ENCODE data around the gene THBS2. TPM values are rescaled to one million over a fixed set of nuclear protein-coding genes. Genes with fewer than 3 reads are reported as not detected.

THBS2 gene
- polyA plus RNA-seq, 1 experiment, result 857 TPM

GRCh38 chr6:169169375-169169774 is 84.3 kb downstream of the THBS2 start:
- H3K36me3 ChIP-seq (ENCODE audit: control insufficient read depth, insufficient read depth, low read length), result peaks cover 14% of the 10 kb centered on the region
- H3K4me3 ChIP-seq (ENCODE audit: low read depth, low read length), result no peak overlapping the region
- TF ChIP-seq, protein P1, sequence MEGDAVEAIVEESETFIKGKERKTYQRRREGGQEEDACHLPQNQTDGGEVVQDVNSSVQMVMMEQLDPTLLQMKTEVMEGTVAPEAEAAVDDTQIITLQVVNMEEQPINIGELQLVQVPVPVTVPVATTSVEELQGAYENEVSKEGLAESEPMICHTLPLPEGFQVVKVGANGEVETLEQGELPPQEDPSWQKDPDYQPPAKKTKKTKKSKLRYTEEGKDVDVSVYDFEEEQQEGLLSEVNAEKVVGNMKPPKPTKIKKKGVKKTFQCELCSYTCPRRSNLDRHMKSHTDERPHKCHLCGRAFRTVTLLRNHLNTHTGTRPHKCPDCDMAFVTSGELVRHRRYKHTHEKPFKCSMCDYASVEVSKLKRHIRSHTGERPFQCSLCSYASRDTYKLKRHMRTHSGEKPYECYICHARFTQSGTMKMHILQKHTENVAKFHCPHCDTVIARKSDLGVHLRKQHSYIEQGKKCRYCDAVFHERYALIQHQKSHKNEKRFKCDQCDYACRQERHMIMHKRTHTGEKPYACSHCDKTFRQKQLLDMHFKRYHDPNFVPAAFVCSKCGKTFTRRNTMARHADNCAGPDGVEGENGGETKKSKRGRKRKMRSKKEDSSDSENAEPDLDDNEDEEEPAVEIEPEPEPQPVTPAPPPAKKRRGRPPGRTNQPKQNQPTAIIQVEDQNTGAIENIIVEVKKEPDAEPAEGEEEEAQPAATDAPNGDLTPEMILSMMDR (IDR thresholded peaks at IDR 0.05; ENCODE audit: insufficient read depth, low read depth, low read length), result no peak
- H3K27me3 ChIP-seq (ENCODE audit: control insufficient read depth, insufficient read depth, low read length), result no peaks in the 10 kb centered on the region
- POLR2A ChIA-PET, result no interaction called here
- DNase-seq (ENCODE audit: low read depth), result no peak
- CTCF ChIA-PET, result interaction anchor here (0.9 to 1.3 kb wide), 2 partner anchors 17 to 96 kb away, joined by 3 to 4 read pairs; no protein-coding TSS in a partner anchor

DNA sequence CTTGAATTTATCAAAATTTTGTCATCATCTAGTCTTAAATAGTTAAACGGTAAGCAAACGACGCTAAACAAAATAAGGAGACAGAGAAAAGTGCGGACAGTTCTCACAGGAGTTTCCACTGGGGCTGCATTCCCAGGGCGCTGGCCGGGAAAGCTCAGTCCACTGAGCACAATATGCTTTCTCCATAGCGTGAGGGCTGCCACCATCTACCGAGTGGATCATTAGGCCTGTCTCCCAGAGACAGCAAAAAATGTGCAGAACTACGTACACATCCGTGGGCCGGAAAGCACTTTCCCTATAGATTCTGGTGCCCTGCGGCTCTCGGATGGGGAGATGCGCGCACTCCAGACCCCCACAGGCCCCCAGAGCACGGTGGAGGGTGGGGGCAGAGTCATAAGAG is 84.9 kb downstream of the THBS2 start:
- ChIA-PET POLR2A (no interaction called here), CTCF (interaction anchor here (0.9 to 1.3 kb wide), 3 partner anchors 18 to 95 kb away, joined by 3 to 4 read pairs (median 3); no protein-coding TSS in a partner anchor)
- Histone ChIP-seq H3K4me3 (ENCODE audit: low read depth, low read length) (no peak overlapping the region), H3K27me3 (ENCODE audit: control insufficient read depth, insufficient read depth, low read length) (no peaks in the 10 kb centered on the region), H3K36me3 (ENCODE audit: control insufficient read depth, insufficient read depth, low read length) (peaks cover 14% of the 10 kb centered on the region)
- DNase-seq (ENCODE audit: low read depth), result no peak
- TF ChIP-seq, protein P1 (IDR thresholded peaks at IDR 0.05; ENCODE audit: insufficient read depth, low read depth, low read length), result no peak

DNA sequence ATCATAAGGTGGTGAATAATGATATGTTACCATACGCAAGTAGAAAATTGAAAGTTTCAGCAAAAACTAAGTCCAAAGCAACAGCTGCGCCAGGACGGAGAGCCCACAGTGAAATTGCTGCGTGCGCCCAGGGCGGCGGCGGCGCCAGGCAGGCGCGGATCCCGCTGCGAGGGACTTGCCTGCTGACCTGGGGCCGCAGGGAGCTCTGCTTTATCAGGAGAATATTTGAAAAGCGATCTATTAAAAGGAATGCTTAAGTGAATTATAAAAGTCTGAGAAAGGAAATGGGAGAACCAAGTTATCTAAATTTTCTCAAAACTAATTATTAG is 85.4 kb downstream of the THBS2 start:
- ChIA-PET POLR2A (no interaction called here), CTCF (interaction anchor here (0.9 to 1.3 kb wide), 3 partner anchors 19 to 95 kb away, joined by 3 to 4 read pairs (median 3); no protein-coding TSS in a partner anchor)
- H3K27me3 ChIP-seq (ENCODE audit: control insufficient read depth, insufficient read depth, low read length), result no peaks in the 10 kb centered on the region
- H3K4me3 ChIP-seq (ENCODE audit: low read depth, low read length), result no peak overlapping the region
- TF ChIP-seq, protein P1 (IDR thresholded peaks at IDR 0.05; ENCODE audit: insufficient read depth, low read depth, low read length), result no peak
- DNase-seq (ENCODE audit: low read depth), result no peak
- H3K36me3 ChIP-seq (ENCODE audit: control insufficient read depth, insufficient read depth, low read length), result peaks cover 14% of the 10 kb centered on the region

GRCh38 chr6:169167581-169168301 is 85.9 kb downstream of the THBS2 start:
- Histone ChIP-seq H3K27me3 (ENCODE audit: control insufficient read depth, insufficient read depth, low read length) (no peaks in the 10 kb centered on the region), H3K4me3 (ENCODE audit: low read depth, low read length) (no peak overlapping the region), H3K36me3 (ENCODE audit: control insufficient read depth, insufficient read depth, low read length) (peaks cover 14% of the 10 kb centered on the region)
- ChIA-PET CTCF (interaction anchor here (1.1 kb wide), 1 partner anchor 92 kb away, joined by 3 read pairs; no protein-coding TSS in a partner anchor), POLR2A (no interaction called here)
- TF ChIP-seq, protein P1 (IDR thresholded peaks at IDR 0.05; ENCODE audit: insufficient read depth, low read depth, low read length), result no peak
- DNase-seq (ENCODE audit: low read depth), result peak; percentile 71

DNA sequence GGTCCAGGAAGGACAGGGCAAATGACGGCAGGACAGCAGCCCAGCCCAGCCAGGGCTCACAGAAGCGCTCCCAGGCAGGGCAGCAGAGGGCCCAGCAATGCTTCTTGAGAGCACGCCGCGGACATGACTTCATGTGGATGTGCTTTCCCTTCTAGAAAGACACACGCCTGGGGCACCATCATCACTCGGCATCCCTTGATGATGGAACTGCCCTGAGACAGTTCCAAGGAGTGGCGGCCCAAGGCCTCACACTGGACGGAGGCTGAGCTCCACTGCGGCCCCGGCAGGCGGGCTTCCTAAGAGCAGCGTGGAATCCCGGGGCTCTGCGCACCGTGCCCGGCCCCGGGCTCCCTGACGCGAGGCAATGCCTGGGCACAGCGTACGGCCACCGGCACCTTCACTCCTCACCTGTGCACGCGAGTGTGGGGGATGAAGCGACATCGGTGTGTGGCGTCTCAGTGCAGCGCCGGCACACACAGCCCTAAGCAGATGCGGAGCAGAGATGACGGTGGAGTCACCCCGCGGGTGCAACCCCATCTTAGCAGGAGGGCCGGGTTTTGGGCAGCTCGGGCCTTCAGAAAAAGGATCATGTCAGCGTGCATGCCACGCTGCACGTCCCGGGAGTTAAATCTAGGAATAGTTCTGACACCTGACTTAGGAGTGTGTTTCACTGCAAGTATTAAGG is 86.6 kb downstream of the THBS2 start:
- no peak for DNase-seq (ENCODE audit: low read depth)
- POLR2A ChIA-PET, result no interaction called here
- H3K36me3 ChIP-seq (ENCODE audit: control insufficient read depth, insufficient read depth, low read length), result peaks cover 14% of the 10 kb centered on the region
- no peak overlapping the region for H3K4me3 ChIP-seq (ENCODE audit: low read depth, low read length)
- CTCF ChIA-PET, result no interaction called here
- H3K27me3 ChIP-seq (ENCODE audit: control insufficient read depth, insufficient read depth, low read length), result no peaks in the 10 kb centered on the region
- TF ChIP-seq, protein P1 (IDR thresholded peaks at IDR 0.05; ENCODE audit: insufficient read depth, low read depth, low read length), result no peak
